H1 (cell line): ENCODE results near the gene NENF. TPM values are rescaled to one million over a fixed set of nuclear protein-coding genes. Genes with fewer than 3 reads are reported as not detected.

Source experiments
- CTCF ChIA-PET: fragments of 300-600 bp; sonication (Branson Sonifier 250); formaldehyde crosslinking; loops from one replicate; lab custom pipeline; 2021; ENCODE audit not compliant: partially characterized antibody; lab: Charles Lee
- POLR2A ChIA-PET: fragments of 300-600 bp; sonication (Branson Sonifier 250); formaldehyde crosslinking; loops from one replicate; lab custom pipeline; 2021; ENCODE audit warnings: inconsistent platforms; ENCODE audit not compliant: partially characterized antibody; lab: Charles Lee
- DNase-seq, 2 experiments: peaks; one replicate each; pipeline versions ENCODE4 v3.0.0 to v3.0.0-alpha.2; 2010 to 2022; ENCODE audit warnings: low spot score in 2 of 2, low read depth in 1 of 2, mixed read lengths in 1 of 2
- FAIRE-seq: peaks from 2 replicates; lab custom pipeline; 2011; peaks lifted over from hg19 to GRCh38; lab: Jason Lieb, UNC
- H2AFZ ChIP-seq: 2 replicates; pipeline ENCODE4 v1.8.1; 2012; ENCODE audit warnings: low read length, inconsistent platforms
- H2AK5ac ChIP-seq: 2 replicates; pipeline ENCODE4 v1.6.1; 2013; ENCODE audit warnings: low read depth, low read length
- H2BK120ac ChIP-seq: replicated peaks from 2 replicates; pipeline ENCODE3; 2013; ENCODE audit warnings: low read depth, low read length, inconsistent platforms
- H2BK12ac ChIP-seq: 2 replicates; pipeline ENCODE4 v1.6.1; 2013; ENCODE audit warnings: low read depth, low read length
- H2BK15ac ChIP-seq: 2 replicates; pipeline ENCODE4 v1.6.1; 2013; ENCODE audit warnings: low read length
- H2BK20ac ChIP-seq: 2 replicates; pipeline ENCODE4 v1.6.1; 2013; ENCODE audit warnings: low read length
- H2BK5ac ChIP-seq: 2 replicates; pipeline ENCODE4 v1.6.1; 2013; ENCODE audit warnings: low read depth, low read length
- H3K14ac ChIP-seq: 2 replicates; pipeline ENCODE4 v1.6.1; 2013; ENCODE audit warnings: inconsistent platforms; ENCODE audit not compliant: insufficient read length
- H3K18ac ChIP-seq: 2 replicates; pipeline ENCODE4 v1.6.1; 2013; ENCODE audit warnings: low read length; ENCODE audit errors: extremely low read depth
- H3K23ac ChIP-seq: 2 replicates; pipeline ENCODE4 v1.6.1; 2013; ENCODE audit warnings: inconsistent platforms; ENCODE audit not compliant: insufficient read length
- H3K23me2 ChIP-seq: 2 replicates; pipeline ENCODE4 v1.6.1; 2013; ENCODE audit warnings: low read depth, low read length
- H3K27ac ChIP-seq: 2 replicates; pipeline ENCODE4 v1.6.1; 2011; ENCODE audit warnings: low read depth, low read length, inconsistent platforms
- H3K27me3 ChIP-seq, 4 experiments: replicated peaks in 1 of 4; 1 replicate in 1 of 4; 2 replicates in 3 of 4; pipeline versions ENCODE4 v1.6.1 to v1.8.1; 2011 to 2013; ENCODE audit warnings: low read length in 3 of 4, mild to moderate bottlenecking in 3 of 4, inconsistent platforms in 2 of 4, mixed read lengths in 2 of 4, moderate library complexity in 1 of 4; ENCODE audit not compliant: control insufficient read depth in 3 of 4, insufficient read depth in 3 of 4; ENCODE audit errors: extremely low read depth in 1 of 4
- H3K36me3 ChIP-seq, 4 experiments: 2 replicates each; pipeline versions ENCODE4 v1.6.1 to v1.8.1; 2011 to 2013; ENCODE audit warnings: mild to moderate bottlenecking in 4 of 4, low read length in 3 of 4, moderate library complexity in 2 of 4, control low read depth in 1 of 4, inconsistent platforms in 1 of 4; ENCODE audit not compliant: insufficient read depth in 4 of 4, control insufficient read depth in 2 of 4
- H3K4ac ChIP-seq: replicated peaks from 2 replicates; pipeline ENCODE3; 2013; ENCODE audit warnings: low read length, low read depth, mixed read lengths, inconsistent platforms; ENCODE audit not compliant: insufficient read length
- H3K4me1 ChIP-seq, 4 experiments: replicated peaks in 1 of 4; 1 replicate in 1 of 4; 2 replicates in 3 of 4; pipeline versions ENCODE4 v1.6.1 to v1.8.1; 2011 to 2013; ENCODE audit warnings: low read length in 3 of 4, inconsistent platforms in 2 of 4, mixed read lengths in 1 of 4; ENCODE audit not compliant: insufficient read depth in 4 of 4, control insufficient read depth in 3 of 4
- H3K4me2 ChIP-seq, 2 experiments: 2 replicates each; pipeline versions ENCODE4 v1.6.1 to v1.8.1; 2011 to 2013; ENCODE audit warnings: low read depth in 2 of 2, low read length in 2 of 2, control low read depth in 1 of 2, inconsistent platforms in 1 of 2, mild to moderate bottlenecking in 1 of 2; ENCODE audit not compliant: insufficient read depth in 1 of 2
- H3K4me3 ChIP-seq, 4 experiments: fragments of 200-600, 300-600 bp in 1 of 4; sonication (generic), shearing (Covaris generic), sonication (Bioruptor Twin) in 1 of 4; 2 replicates each; pipeline versions ENCODE4 v1.5.1 to v1.8.1; 2011 to 2016; ENCODE audit warnings: low read length in 4 of 4, low read depth in 3 of 4, control low read depth in 2 of 4, inconsistent platforms in 2 of 4, mild to moderate bottlenecking in 2 of 4, mixed read lengths in 1 of 4, moderate library complexity in 1 of 4; ENCODE audit not compliant: insufficient read depth in 2 of 4; ENCODE audit errors: extremely low read depth in 1 of 4
- H3K56ac ChIP-seq: replicated peaks from 2 replicates; pipeline ENCODE3; 2013; ENCODE audit warnings: low read depth, mild to moderate bottlenecking, mixed read lengths, low read length, inconsistent platforms; ENCODE audit not compliant: insufficient read length
- H3K79me1 ChIP-seq: 2 replicates; pipeline ENCODE4 v1.6.1; 2013; ENCODE audit warnings: low read depth, low read length, control low read depth
- H3K79me2 ChIP-seq, 2 experiments: 2 replicates each; pipeline versions ENCODE4 v1.6.1 to v1.8.1; 2012 to 2013; ENCODE audit warnings: low read length in 2 of 2, mild to moderate bottlenecking in 2 of 2, inconsistent platforms in 1 of 2; ENCODE audit not compliant: insufficient read depth in 2 of 2, control insufficient read depth in 1 of 2
- H3K9ac ChIP-seq, 4 experiments: replicated peaks in 1 of 4; 1 replicate in 1 of 4; 2 replicates in 3 of 4; pipeline versions ENCODE4 v1.6.1 to v1.8.1; 2011 to 2013; ENCODE audit warnings: low read depth in 3 of 4, low read length in 3 of 4, control low read depth in 2 of 4, mild to moderate bottlenecking in 2 of 4, moderate library complexity in 2 of 4, inconsistent platforms in 1 of 4; ENCODE audit errors: extremely low read depth in 1 of 4
- H3K9me3 ChIP-seq, 2 experiments: 2 replicates each; pipeline versions ENCODE4 v1.6.1 to v1.8.1; 2012 to 2013; ENCODE audit warnings: mild to moderate bottlenecking in 2 of 2, moderate library complexity in 2 of 2, control low read depth in 1 of 2, inconsistent platforms in 1 of 2, low read depth in 1 of 2, low read length in 1 of 2, mixed read lengths in 1 of 2; ENCODE audit not compliant: insufficient read depth in 2 of 2
- H4K20me1 ChIP-seq, 2 experiments: replicated peaks in 1 of 2; 2 replicates each; pipeline versions ENCODE3 to v1.8.1; 2011 to 2013; ENCODE audit warnings: inconsistent platforms in 2 of 2, low read length in 2 of 2, mild to moderate bottlenecking in 1 of 2; ENCODE audit not compliant: insufficient read depth in 2 of 2, control insufficient read depth in 1 of 2
- H4K5ac ChIP-seq: 2 replicates; pipeline ENCODE4 v1.6.1; 2013; ENCODE audit warnings: low read length, low read depth, mixed read lengths, inconsistent platforms; ENCODE audit not compliant: insufficient read length
- H4K8ac ChIP-seq: 2 replicates; pipeline ENCODE4 v1.8.0; 2013; ENCODE audit warnings: mild to moderate bottlenecking, moderate library complexity, low read length, inconsistent platforms; ENCODE audit not compliant: insufficient read depth; ENCODE audit errors: extremely low read depth
- H4K91ac ChIP-seq: replicated peaks from 2 replicates; pipeline ENCODE3; 2013; ENCODE audit warnings: low read length, mixed read lengths, inconsistent platforms; ENCODE audit not compliant: insufficient read length
- ASH2L ChIP-seq: fragments of 200-600, 300-600 bp; sonication (generic); IDR thresholded peaks from one replicate; pipeline ENCODE4 v1.7.1; 2017; ENCODE audit warnings: low read length
- CBX5 ChIP-seq: fragments of 300-800, 300-1000 bp; sonication (generic); IDR thresholded peaks from 2 replicates; pipeline ENCODE4 v1.7.1; 2016; ENCODE audit warnings: antibody characterized with exemption, low read length, low read depth
- CTBP2 ChIP-seq: IDR thresholded peaks from 2 replicates; pipeline ENCODE4 v1.7.0; 2011; ENCODE audit warnings: borderline replicate concordance, mild to moderate bottlenecking, moderate library complexity, mixed read lengths, low read length; ENCODE audit not compliant: insufficient read depth, insufficient read length
- KDM5A ChIP-seq: fragments of 200-600 bp; IDR thresholded peaks from 2 replicates; pipeline ENCODE4 v1.7.1; 2012; ENCODE audit warnings: mild to moderate bottlenecking, low read length, inconsistent platforms, mixed read lengths
- POU5F1 ChIP-seq: IDR thresholded peaks from 2 replicates; pipeline ENCODE4 v1.6.1; 2011; ENCODE audit warnings: low read depth, mild to moderate bottlenecking, low read length, moderate library complexity
- SAP30 ChIP-seq: fragments of 300-600 bp; sonication (generic); IDR thresholded peaks from 2 replicates; pipeline ENCODE4 v1.7.1; 2012; ENCODE audit warnings: low read length, moderate library complexity, mild to moderate bottlenecking, inconsistent platforms; ENCODE audit not compliant: insufficient read depth, insufficient replicate concordance
- SIX5 ChIP-seq: IDR thresholded peaks from 2 replicates; pipeline ENCODE4 v1.6.1; 2011; ENCODE audit warnings: mild to moderate bottlenecking, low read depth, low read length
- SP1 ChIP-seq: IDR thresholded peaks from 2 replicates; pipeline ENCODE4 v1.6.1; 2011; ENCODE audit warnings: low read depth, low read length
- SP4 ChIP-seq: IDR thresholded peaks from 2 replicates; pipeline ENCODE4 v1.6.1; 2012; ENCODE audit warnings: low read length, inconsistent platforms
- TBP ChIP-seq: IDR thresholded peaks from 2 replicates; pipeline ENCODE4 v1.6.1; 2011; ENCODE audit warnings: low read depth, low read length, improper control_type of control experiment
- ZNF274 ChIP-seq: IDR thresholded peaks from 2 replicates; pipeline ENCODE4 v1.7.0; 2012; ENCODE audit warnings: low read length, borderline replicate concordance; ENCODE audit errors: extremely low read depth
- WGBS, 2 experiments: shearing (Covaris generic) in 1 of 2; methylation state at CpG; one replicate each; pipeline versions ENCODE4 v1.1.6 to v1.1.7; 2013 to 2015; ENCODE audit warnings: low lambda C conversion rate in 2 of 2, mixed read lengths in 2 of 2, inconsistent platforms in 1 of 2, low coverage in 1 of 2, missing lambda C conversion rate in 1 of 2; ENCODE audit not compliant: insufficient replicate concordance in 2 of 2, insufficient coverage in 1 of 2, insufficient read length in 1 of 2; ENCODE audit errors: extremely low coverage in 1 of 2, missing lambda C conversion rate in 1 of 2; 5-methylcytosine and 5-hydroxymethylcytosine counted together
- polyA plus RNA-seq, 7 experiments: library from polyadenylated mRNA; depleted of rRNA in 3 of 7; stranded (reverse) in 5 of 7; unstranded in 2 of 7; fragments of >200 nt in 5 of 7; fragments of 200-250 nt in 2 of 7; gene quantifications; 1 replicate in 5 of 7; 2 replicates in 1 of 7; 4 replicates in 1 of 7; pipeline versions ENCODE4 v1.2.1 to v1.2.3, GENCODE V29; 2011 to 2013; ENCODE audit warnings: missing spikeins in 2 of 7, mixed read lengths in 2 of 7
- total RNA-seq: library from RNA; stranded (reverse); fragmentation: NEBNext Ultra II Directional; extraction: Animal tissue kit (Norgen Biotek cat#: 25700); gene quantifications from 2 replicates; pipeline ENCODE4 v1.2.1, GENCODE V29; 2021
- TF ChIP-seq, protein P1 (sequence below): IDR thresholded peaks from 2 replicates; pipeline ENCODE4 v1.6.1; 2012; ENCODE audit warnings: inconsistent platforms

Gene NENF
- total and polyA plus RNA-seq, 2 of the 8 experiments (the other 6 are each of a cell fraction or from before 2014, with no cell fraction given), result 27.0 to 28.0 TPM

DNA sequence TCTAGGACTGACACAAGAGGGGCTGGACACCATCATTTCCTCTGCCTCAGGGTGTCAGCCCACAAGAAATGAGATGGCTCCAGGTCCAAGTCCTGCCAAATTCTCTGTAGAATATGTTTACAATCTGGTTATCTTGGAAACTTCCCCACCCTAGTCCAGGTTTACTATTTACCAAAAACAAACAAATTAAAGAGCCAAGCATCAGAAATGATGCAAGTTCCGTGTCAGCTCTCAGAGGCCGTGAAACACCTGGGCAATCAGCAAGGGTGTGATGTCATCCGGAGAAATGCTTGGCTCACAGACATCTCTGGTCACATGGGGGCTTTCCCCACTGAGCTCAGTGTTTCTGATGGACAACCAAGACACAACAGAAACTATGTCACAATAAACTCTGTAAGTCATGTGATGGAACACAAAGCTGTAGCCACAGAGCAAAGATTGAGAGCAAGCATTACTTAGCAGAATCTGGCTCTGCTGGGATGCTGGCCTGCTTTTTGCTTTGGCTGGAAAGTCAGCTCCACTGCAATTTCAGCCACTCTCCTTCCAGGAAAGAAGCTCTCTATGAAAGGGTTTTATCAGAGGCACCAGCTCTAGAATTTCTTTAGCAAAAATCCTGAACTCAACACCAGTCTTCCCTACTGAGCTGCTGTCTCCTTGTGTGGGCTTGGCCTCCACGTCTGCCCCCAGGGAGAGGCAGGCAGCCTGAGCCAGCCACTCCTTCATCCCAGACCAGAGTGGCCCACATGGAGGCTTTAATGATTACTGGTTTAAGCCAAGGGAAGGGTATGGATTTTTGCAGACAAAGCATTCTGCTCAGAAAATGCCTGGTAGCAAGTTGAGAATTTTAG is 55.9 kb downstream of the NENF start:
- Histone ChIP-seq H3K56ac (no peak overlapping the region), H3K4me1 (peaks cover 0 to 6% (median 1%) of the 10 kb centered on the region in 4 experiments; a peak in 4 of 7 replicates), H3K79me2 (no peaks in the 10 kb centered on the region), H3K4ac (no peak overlapping the region), H3K79me1 (no peaks in the 10 kb centered on the region), H3K4me2 (no peak overlapping the region), H2BK20ac (no peak overlapping the region), H4K5ac (no peak overlapping the region), H3K14ac (no peak overlapping the region), H3K4me3 (no peak overlapping the region), H3K36me3 (no peaks in the 10 kb centered on the region), H4K91ac (no peak overlapping the region), H2AK5ac (no peak overlapping the region), H3K23me2 (no peaks in the 10 kb centered on the region), H2BK120ac (no peak overlapping the region), H4K8ac (no peak overlapping the region), H3K27ac (no peak overlapping the region), H4K20me1 (no peaks in the 10 kb centered on the region), H2AFZ (no peak overlapping the region), H3K18ac (no peak overlapping the region; the same call in 1 of the 2 replicates), H2BK12ac (no peak overlapping the region; the same call in 1 of the 2 replicates), H2BK15ac (no peak overlapping the region), H3K9ac (no peak overlapping the region; a peak in 1 of 7 replicates), H3K9me3 (no peaks in the 10 kb centered on the region), H3K27me3 (no peaks in the 10 kb centered on the region), H2BK5ac (no peak overlapping the region), H3K23ac (no peak overlapping the region)
- no peak for FAIRE-seq
- WGBS, 2 experiments, result 83% methylated on average over 4 of the region's 4 CpGs; no CpG with 5 or more reads in 1 of the 2 experiments
- ChIA-PET POLR2A (interaction anchor here (1.4 to 2.5 kb wide), 2 partner anchors 119 to 121 kb away, joined by 4 to 10 read pairs; partner anchors contain the start of gene ATF3), CTCF (interaction anchor here (0.9 to 2.9 kb wide), 9 partner anchors 9 to 426 kb away, joined by 3 to 24 read pairs (median 3); no protein-coding TSS in a partner anchor)
- DNase-seq, result no peak
- TF ChIP-seq TBP, result no peak
- TF ChIP-seq CTBP2, result no peak
- no peak for TF ChIP-seq SP1
- no peak for TF ChIP-seq ZNF274
- no peak for TF ChIP-seq SAP30
- TF ChIP-seq, protein P1, sequence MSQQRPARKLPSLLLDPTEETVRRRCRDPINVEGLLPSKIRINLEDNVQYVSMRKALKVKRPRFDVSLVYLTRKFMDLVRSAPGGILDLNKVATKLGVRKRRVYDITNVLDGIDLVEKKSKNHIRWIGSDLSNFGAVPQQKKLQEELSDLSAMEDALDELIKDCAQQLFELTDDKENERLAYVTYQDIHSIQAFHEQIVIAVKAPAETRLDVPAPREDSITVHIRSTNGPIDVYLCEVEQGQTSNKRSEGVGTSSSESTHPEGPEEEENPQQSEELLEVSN, result no peak
- TF ChIP-seq POU5F1, result no peak
- no peak for TF ChIP-seq SP4
- TF ChIP-seq CBX5, result no peak
- TF ChIP-seq SIX5, result no peak
- no peak for TF ChIP-seq ASH2L
- TF ChIP-seq KDM5A, result no peak
